AG04450 (cell line): ENCODE measurements around the gene SLC25A41. TPM values are rescaled to one million over a fixed set of nuclear protein-coding genes. Genes with fewer than 3 reads are reported as not detected.

Experiments used
- CTCF ChIA-PET: fragments of 300-600, 350-600 bp; formaldehyde crosslinking; extraction: SDS; loops from one replicate; lab custom pipeline; 2022; ENCODE audit warnings: antibody characterized with exemption, inconsistent platforms; lab: Charles Lee
- POLR2A ChIA-PET: fragments of 350-600 bp; formaldehyde crosslinking; extraction: SDS; loops from one replicate; lab custom pipeline; 2021; ENCODE audit warnings: antibody characterized with exemption, inconsistent platforms; lab: Yijun Ruan, JAX
- DNase-seq: peaks from one replicate; pipeline ENCODE4 v3.0.0-alpha.2; 2011; ENCODE audit warnings: low read depth, low spot score
- H3K27ac ChIP-seq: one replicate; pipeline ENCODE4 v1.5.1; 2012; ENCODE audit warnings: low read depth, low read length, control low read depth
- H3K27me3 ChIP-seq: one replicate; pipeline ENCODE4 v1.6.0; 2012; ENCODE audit warnings: low read length; ENCODE audit not compliant: control insufficient read depth, insufficient read depth
- H3K4me3 ChIP-seq: 2 replicates; pipeline ENCODE4 v1.5.1; 2011; ENCODE audit warnings: mild to moderate bottlenecking, low read depth, low read length, control low read depth
- H3K9me3 ChIP-seq: 2 replicates; pipeline ENCODE4 v1.5.1; 2012; ENCODE audit warnings: low read length; ENCODE audit not compliant: control insufficient read depth, insufficient read depth
- CTCF ChIP-seq: IDR thresholded peaks from 2 replicates; pipeline ENCODE4 v1.5.1; 2011; ENCODE audit warnings: low read depth, low read length, control low read depth, inconsistent platforms
- polyA plus RNA-seq: library from polyadenylated mRNA; depleted of rRNA; stranded (reverse); fragments of >200 nt; gene quantifications from 2 replicates; pipeline ENCODE4 v1.2.3, GENCODE V29; 2011

Gene SLC25A41
- polyA plus RNA-seq, 1 experiment, result not detected

DNA sequence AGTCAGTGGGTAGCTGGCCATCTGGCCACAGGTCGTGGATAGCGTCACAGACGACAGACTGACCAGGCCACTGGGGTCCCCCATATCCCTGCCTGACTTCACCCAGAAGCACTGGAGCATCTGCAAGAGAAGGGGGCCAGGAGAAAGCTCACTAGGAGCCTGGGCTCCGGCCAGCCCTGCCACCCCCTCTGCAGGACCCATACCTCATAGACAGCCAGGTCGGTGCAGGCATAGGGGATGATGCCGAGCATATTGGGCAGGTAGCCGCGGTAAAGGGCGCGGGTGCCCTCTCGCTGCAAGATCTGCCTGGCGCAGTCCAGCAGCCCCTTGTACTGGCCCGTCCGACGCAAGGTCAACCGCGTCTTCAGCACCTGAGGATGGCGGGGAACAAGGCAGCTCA lies 6.4 kb downstream of the SLC25A41 start:
- Histone ChIP-seq H3K27me3 (peaks cover 3% of the 10 kb centered on the region), H3K27ac (no peak overlapping the region), H3K9me3 (peaks cover 11% of the 10 kb centered on the region), H3K4me3 (no peak overlapping the region)
- ChIA-PET CTCF (no interaction called here), POLR2A (no interaction called here)
- no peak for TF ChIP-seq CTCF
- no peak for DNase-seq

DNA sequence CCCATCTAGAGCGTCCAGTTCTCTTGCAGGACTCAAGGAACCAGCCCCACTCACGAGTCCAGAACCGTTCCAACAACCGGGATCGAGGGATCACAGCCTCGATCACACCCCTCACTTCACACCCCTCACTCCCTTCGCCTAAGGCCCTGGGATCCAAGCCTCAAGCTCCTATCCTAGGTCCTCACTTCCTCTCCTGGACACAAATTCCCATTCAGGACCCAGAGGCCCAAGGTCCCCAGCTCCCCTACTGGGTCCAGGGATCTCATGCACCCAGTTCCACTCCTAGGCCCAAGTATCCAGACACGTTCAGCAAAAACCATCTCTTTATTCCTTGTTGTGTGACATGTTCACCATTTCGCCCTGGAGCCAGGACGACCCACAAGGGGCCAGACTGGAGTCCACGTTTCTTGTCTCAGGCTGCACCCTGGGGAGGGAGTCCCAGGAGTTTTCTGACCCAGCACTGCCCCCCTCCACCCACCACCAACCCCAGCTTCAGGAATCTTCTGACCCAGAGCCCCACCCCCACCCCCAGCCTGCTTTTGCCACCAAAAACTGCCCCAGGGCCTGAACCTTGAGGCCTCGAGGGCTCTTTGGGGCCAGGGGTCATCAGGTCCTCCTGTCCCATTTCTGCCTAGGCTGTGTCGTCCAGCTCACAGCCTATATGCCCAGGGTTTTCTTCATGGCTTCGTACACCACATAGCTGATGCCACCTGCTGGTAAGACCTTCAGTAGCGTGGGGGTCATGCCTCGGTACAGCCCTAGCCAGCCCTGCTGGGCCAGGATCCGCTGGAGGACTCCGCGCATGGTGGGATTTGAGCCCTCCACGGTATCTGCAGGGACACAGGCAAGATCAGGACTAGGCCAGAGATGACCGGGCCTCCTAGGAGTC lies 7.6 kb downstream of the SLC25A41 start:
- POLR2A ChIA-PET, result interaction anchor here (0.6 to 1.7 kb wide), 3 partner anchors 33 to 1998 kb away, joined by 5 to 15 read pairs (median 6); partner anchors contain the start of genes ALKBH7 and GTF2F1

DNA sequence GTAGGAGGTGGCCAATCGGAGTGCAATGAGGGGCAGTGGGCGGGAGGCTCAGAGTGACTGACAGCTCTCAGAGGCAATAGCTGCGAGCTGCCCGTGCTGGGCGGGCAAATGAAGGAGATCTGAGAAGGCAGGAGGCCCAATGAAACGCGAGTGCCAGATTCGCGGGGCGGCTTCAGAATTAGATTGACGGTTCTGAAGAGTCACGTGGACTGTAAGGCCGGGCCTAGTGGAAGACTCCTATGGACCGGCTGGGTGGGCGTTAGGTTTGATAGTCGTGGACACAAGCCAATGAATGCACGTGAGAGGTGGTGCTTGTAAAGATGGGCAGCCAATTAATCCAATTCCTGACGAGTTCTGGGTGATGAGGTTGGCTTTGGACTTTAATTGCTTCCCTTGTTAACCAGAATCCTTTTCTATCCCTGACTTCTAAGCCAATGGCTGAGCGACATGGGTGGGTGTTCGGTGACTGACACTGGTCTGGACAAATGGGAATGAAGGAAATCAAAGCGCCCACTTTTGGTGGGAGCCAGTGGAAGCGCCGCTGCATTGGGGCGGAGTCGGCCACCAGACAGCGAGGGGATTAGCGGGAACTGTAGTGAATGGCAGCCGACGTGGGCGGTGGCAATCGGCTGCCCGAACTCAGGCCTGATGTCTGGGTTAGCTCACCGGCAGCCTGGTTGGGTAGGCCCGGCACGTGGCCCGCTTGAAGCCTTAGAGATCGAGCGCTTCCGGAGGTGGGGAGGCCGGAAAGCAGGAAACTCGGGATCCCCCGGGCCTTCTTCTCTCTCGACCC lies 8.4 kb downstream of the SLC25A41 start:
- ChIA-PET POLR2A (interaction anchor here (0.6 to 1.7 kb wide), 7 partner anchors 13 to 1999 kb away, joined by 3 to 15 read pairs (median 5); partner anchors contain the start of genes ALKBH7 and GTF2F1), CTCF (no interaction called here)
- Histone ChIP-seq H3K27me3 (peaks cover 3% of the 10 kb centered on the region), H3K4me3 (no peak overlapping the region), H3K9me3 (peaks cover 11% of the 10 kb centered on the region), H3K27ac (peak overlapping the region; percentile 90)
- peak; percentile 100 for DNase-seq
- TF ChIP-seq CTCF, result no peak

More for the DNA sequence above, 7.6 kb downstream of the SLC25A41 start:
- H3K9me3 ChIP-seq, result peaks cover 11% of the 10 kb centered on the region
- no peak overlapping the region for H3K4me3 ChIP-seq
- H3K27ac ChIP-seq, result peak overlapping the region; percentile 90
- DNase-seq, result no peak
- H3K27me3 ChIP-seq, result peaks cover 3% of the 10 kb centered on the region
- CTCF ChIA-PET, result no interaction called here
- TF ChIP-seq CTCF, result no peak

GRCh38 chr19:6424195-6424938 lies 9.2 kb downstream of the SLC25A41 start, which contains the start of gene KHSRP:
TSS of gene KHSRP (minus strand) at chr19:6424811. CDS start at chr19:6424701, 110 bp downstream.
- ChIA-PET CTCF (no interaction called here), POLR2A (interaction anchor here (0.6 to 1.7 kb wide), 7 partner anchors 12 to 787 kb away, joined by 3 to 15 read pairs (median 5); partner anchors contain the start of genes ALKBH7 and GTF2F1)
- Histone ChIP-seq H3K27ac (peak within 1 kb of the TSS; percentile 90), H3K27me3 (no peaks in the 10 kb centered on the region), H3K9me3 (peaks cover 11% of the 10 kb centered on the region), H3K4me3 (peak within 1 kb of the TSS; percentile 96)
- DNase-seq, result no peak
- no peak for TF ChIP-seq CTCF
